Measurements from ENCODE around the gene TMEM190. TPM values are rescaled to one million over a fixed set of nuclear protein-coding genes. Genes with fewer than 3 reads are reported as not detected.

Gene TMEM190
- not detected for total RNA-seq

DNA sequence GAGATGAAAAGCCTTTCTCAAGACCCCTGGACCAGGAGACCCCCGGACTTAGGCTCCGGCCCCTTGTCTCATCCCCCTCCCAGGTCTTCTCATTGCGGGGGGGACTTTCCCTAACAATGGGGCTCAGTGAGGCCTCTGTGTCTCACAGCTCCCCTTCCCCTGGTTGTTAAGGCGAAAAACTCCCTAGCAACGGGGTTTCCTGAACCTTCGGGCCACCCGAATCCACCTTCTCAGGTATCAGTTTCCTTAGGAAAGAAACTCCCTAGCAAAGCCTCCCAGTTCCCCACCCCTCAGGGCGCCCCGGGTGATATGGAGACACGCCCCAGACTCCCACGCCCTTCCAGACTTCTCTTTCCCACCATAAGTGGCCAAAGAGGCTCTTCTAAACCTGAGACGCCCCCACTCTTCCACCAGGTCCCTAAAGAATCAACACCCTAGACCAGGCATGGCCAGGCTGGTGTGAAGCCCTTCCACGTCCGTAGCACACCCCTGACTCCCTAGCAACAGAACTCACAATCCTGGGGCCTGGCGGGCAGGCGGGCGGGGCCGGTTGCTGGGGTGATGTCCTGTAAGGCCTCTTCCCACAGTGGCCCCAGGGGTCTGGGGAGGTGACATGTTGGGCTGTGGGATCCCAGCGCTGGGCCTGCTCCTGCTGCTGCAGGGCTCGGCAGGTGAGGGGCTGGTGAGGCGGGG lies at the start of gene TMEM190:
Gene TMEM190 (plus strand): TSS at position 586 of the 693 bp plus-strand sequence. CDS start 28 bp downstream, at position 614.

DNA sequence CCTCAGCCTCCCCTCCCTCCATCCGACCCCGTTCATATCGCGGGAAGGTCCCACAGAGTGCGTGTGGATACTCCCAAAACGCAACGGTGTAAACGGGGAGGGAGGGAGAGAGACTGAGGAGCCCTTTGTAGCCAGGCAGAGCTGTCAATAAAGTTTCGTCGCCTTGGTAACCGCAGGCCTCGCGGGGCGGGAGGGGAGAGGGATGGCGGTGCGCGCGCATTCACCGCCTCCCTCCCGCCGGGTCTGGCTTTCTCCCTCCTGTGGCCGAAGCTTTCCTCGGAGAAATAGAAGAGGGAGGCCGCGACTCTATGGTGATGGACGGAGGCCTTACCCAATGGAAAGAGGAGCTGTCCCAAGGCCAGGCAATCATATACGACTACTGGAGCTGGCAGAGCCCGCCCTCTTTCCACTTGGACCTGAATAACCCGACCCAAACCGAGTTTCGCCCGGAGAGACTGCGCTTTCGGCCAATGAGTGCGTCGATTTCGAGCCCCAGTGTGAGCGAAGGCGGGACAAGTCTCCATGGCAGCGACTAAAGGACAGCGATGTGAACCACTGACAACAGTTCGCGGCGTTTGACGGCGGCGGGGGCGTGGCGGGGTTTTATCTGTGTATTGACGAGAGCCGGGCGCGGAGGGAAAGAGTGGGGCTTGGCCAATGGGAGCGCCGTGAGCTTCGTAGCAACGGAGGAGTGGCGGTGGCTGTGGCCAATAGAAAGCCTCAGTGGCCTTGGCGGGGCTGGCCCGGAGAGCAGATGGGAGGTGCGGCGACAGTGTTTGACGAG lies 37.3 kb upstream of the TMEM190 start, which contains the start of gene KMT5C:
Gene KMT5C (plus strand): TSS at position 772 of the 784 bp plus-strand sequence. CDS start 2,061 bp downstream, outside the sequence.

DNA sequence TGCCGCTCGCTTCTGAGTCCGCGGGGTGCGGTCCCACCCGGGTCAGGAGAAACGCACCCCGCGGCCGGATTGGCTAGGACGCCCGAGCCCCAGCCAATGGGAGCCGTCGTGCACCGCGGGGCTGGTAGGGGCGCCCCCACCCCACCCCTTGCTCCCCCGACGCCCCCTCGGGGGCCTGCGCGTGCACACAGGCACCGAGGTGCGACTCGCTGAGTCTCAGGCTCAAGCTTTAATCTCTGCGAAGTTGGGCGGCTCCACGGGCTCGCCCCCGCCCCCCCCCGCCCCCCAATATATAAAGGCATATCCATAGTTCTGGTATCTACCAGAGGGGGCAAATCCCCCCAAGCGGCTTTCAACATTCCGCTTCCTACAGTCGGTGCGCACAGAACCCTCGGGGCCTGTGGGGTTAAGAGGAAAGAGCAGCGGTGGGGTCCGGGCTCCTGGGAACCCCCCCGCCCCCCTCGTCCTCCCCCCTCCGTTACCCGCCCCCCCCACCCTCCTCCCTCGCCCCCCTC lies 21.9 kb upstream of the TMEM190 start, which contains the start of gene COX6B2:
Gene COX6B2 (minus strand): TSS at position 22 of the 515 bp plus-strand sequence. CDS start 198 bp downstream, outside the sequence.

DNA sequence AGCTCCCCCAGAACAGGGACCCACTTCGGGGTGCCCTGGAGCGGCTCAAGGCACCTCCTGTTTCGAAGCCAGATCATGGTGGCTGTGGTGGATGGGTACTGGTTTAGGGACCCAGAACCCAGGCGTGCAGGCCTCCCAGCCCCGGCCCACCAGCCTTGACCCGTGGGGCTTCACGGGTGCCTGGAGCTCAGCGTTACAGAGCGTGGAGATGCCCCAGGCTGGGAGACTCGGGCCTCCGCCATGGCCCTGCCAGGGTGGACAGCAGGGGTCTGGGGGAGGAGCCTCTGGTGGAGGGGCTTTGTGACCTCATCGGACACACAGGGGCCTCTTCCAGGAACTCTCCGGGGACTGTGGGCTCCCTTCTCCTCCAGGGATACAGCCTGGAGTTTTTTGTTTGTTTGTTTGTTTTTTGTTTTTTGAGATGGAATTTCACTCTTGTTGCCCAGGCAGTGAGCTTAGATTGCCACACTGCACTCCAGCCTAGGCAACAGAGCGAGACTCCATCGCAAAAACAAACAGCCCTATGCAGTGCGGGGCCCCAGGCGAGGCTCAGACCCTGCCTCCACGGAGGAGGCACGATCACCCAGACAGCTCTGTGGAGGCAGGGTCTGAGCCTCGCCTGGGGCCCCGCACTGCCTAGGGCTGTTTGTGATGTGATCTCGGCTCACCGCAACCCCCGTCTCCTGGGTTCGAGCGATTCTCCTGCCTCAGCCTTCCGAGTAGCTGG lies 13.5 kb upstream of the TMEM190 start, which contains the start of gene GARIN5B:
Gene GARIN5B (minus strand): TSS at position 271 of the 727 bp plus-strand sequence. CDS start 194 bp downstream, at position 77.

DNA sequence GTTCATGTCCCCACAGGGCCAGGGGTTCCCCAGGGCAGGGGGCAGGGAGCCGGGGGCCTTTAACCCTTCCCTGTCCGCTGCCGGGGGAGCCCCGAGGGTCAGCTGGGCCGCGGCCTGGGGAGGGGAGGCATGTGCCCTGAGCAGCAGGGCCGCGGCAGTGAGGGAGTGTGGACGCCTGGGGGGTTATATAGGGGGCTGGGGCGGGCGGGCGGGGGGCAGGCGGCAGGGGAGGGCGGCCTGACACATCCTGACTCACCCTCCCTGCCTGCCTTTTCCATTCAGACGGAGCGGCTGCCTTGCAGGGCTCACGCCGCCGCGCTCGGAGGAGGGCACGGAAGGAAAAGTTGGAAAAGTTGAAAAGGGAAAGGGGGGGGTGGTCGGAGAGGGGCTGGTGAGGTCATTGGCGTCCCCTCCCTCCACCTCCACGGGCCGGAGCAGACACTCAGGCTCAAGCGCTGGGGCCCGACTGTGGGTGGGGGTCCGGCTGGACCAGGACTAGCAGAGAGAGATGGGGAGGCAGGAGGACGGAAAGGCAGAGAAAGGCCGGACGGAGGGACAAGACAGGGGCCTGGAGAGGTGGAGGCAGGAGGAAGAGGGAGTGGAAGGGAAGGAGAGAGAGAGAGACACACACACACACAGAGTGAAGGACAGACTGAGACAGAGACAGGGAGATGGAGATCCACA lies 6.2 kb upstream of the TMEM190 start, which contains the start of gene IL11:
Gene IL11 (minus strand): TSS at position 159 of the 684 bp plus-strand sequence. CDS start 153 bp downstream, at position 6.

DNA sequence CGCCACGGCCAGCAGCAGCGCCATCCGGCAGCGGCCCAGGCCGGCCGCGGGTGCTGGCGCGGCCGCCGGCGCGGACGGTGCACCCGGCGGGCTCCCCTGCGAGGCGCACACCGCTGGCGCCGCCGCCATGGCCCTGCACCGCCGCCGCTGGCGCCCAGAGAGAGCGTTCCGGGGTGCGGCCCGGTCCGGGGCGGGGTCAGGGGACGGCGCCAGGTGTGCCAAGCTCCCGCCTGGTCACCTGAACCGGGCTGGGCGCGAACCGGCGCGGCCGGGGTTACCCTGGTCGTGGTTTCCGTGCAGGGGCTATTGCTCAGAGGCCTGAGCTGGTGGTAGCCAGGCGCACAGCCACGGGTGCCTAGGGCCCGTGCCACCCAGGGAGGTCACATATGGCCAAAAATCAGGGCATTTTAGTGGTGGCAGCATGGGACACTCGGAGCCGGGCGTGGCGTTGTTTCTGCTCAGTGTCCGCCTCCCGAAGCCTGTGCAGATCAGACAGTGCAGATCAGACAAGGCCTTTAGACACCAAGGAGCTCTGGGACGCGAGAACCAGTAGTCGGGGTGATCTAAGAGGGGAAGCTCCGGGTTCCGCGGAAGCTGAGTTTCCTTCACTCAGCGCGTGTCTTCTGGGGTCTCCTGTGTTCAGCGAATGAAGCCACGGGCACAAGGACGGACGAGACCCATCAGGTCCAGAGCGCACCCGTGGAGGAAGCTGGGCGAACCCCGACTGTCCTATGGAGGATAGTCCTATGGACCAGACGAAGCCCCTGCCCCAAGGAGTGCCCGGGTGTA lies 7.7 kb downstream of the TMEM190 start, which contains the start of gene TMEM238:
Gene TMEM238 (minus strand): TSS at position 162 of the 789 bp plus-strand sequence. CDS start 33 bp downstream, at position 129.

DNA sequence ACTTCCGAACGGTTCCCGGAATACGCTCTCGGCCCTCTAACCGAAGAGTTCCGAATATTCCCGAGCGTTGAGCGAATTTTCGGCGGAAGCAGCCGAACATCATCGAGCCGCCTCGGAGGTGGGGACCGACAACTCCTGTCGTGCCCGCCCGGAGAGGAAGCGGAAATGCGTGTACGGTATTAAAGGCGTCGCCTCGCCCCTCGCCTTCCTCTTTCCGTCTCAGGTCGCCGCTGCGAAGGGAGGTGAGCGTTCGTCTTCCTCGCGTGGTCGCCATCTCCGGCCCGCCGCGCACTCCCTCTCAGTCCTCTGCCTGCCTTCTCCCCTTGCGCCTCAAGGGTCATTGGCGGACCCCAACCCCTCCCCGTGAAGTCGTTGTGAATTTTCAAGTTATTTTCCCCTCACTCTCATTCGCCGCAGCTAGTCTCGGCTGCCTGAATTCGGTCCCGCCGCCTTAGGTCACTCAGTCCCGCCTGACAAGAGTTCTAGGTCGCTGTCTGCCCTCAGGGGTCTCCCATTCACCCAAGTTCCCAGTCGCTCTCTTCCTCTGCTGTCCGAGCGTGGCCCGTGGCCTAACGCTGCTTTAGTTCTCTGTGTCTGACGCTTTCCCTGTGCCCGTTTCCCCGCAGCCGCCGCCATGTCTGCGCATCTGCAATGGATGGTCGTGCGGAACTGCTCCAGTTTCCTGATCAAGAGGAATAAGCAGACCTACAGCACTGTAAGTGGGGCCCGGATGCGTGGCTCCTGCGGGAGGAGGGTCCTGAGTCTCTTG lies 9.3 kb downstream of the TMEM190 start, which contains the start of gene RPL28:
Gene RPL28 (plus strand): TSS at position 209 of the 769 bp plus-strand sequence. CDS start 426 bp downstream, at position 635.

DNA sequence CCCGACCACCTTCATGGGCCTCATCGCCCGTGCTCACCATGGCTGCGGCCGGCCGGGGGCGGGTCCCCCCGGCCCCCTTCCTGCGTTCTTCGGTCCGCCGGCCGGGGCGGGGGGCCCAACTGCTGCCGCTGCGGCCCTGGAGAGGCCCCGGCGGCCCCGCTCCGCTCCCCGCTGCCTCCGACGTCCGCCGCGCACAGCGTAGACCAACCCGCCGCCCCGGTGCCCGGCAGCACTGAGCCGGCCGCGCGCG lies 30.8 kb downstream of the TMEM190 start, which contains the start of gene UBE2S:
Gene UBE2S (minus strand): TSS at position 239 of the 250 bp plus-strand sequence. CDS start 199 bp downstream, at position 40.

Other genes starting within 250 kb of the TMEM190 start
- not detected for gene TNNT1, start 227.6 kb upstream of the TMEM190 start, total RNA-seq
- not detected for gene TNNI3, start 219.1 kb upstream of the TMEM190 start, total RNA-seq
- gene DNAAF3, start 210.2 kb upstream of the TMEM190 start, total RNA-seq, result not detected
- not detected for gene SYT5, start 196.5 kb upstream of the TMEM190 start, total RNA-seq
- not detected for gene PTPRH, start 167.3 kb upstream of the TMEM190 start, total RNA-seq
- gene TMEM86B, start 148.1 kb upstream of the TMEM190 start, total RNA-seq, result 10 to 100 TPM; 11.7 to 14.0 TPM
- 100 to 1,000 TPM; 179 to 181 TPM for gene PPP6R1, start 117.8 kb upstream of the TMEM190 start, total RNA-seq
- 10 to 100 TPM; 23.0 to 25.5 TPM for gene HSPBP1, start 96.7 kb upstream of the TMEM190 start, total RNA-seq
- 1 to 10 TPM; 4.0 to 5.9 TPM for gene BRSK1, start 92.8 kb upstream of the TMEM190 start, total RNA-seq
- under 1 TPM in 1 of 2 experiments, not detected in 1; 0.29 TPM for gene TMEM150B, start 51.5 kb upstream of the TMEM190 start, total RNA-seq
- 10 to 100 TPM; 24.2 to 25.6 TPM for gene KMT5C, start 37.0 kb upstream of the TMEM190 start, total RNA-seq
- under 1 TPM in 1 of 2 experiments, not detected in 1; 0.14 TPM for gene COX6B2, start 22.1 kb upstream of the TMEM190 start, total RNA-seq
- gene GARIN5B, start 13.6 kb upstream of the TMEM190 start, total RNA-seq, result not detected
- under 1 TPM; 0.15 to 0.29 TPM for gene IL11, start 6.4 kb upstream of the TMEM190 start, total RNA-seq
- gene TMEM238, start 7.5 kb downstream of the TMEM190 start, total RNA-seq, result 10 to 100 TPM; 28.2 to 31.1 TPM
- 1,000 to 10,000 TPM; 3,962 to 3,998 TPM for gene RPL28, start 9.1 kb downstream of the TMEM190 start, total RNA-seq
- 100 to 1,000 TPM; 146 to 148 TPM for gene UBE2S, start 31.0 kb downstream of the TMEM190 start, total RNA-seq
- gene SHISA7, start 66.5 kb downstream of the TMEM190 start, total RNA-seq, result not detected
- gene ISOC2, start 84.8 kb downstream of the TMEM190 start, total RNA-seq, result 10 to 100 TPM; 15.7 to 16.6 TPM
- gene C19orf85, start 87.9 kb downstream of the TMEM190 start, total RNA-seq, result not detected
- gene ZNF628, start 99.8 kb downstream of the TMEM190 start, total RNA-seq, result 10 to 100 TPM in 1 of 2 experiments, 1 to 10 TPM in 1; 8.2 to 11.3 TPM
- gene NAT14, start 108.4 kb downstream of the TMEM190 start, total RNA-seq, result 1 to 10 TPM; 8.7 to 8.8 TPM
- gene SSC5D, start 111.6 kb downstream of the TMEM190 start, total RNA-seq, result under 1 TPM; 0.12 to 0.53 TPM
- gene SBK2, start 160.3 kb downstream of the TMEM190 start, total RNA-seq, result not detected
- not detected for gene SBK3, start 168.7 kb downstream of the TMEM190 start, total RNA-seq
- 1 to 10 TPM; 6.4 to 7.8 TPM for gene ZNF579, start 204.0 kb downstream of the TMEM190 start, total RNA-seq
- 10 to 100 TPM; 14.7 to 16.3 TPM for gene FIZ1, start 222.7 kb downstream of the TMEM190 start, total RNA-seq
- gene ZNF524, start 223.5 kb downstream of the TMEM190 start, total RNA-seq, result 10 to 100 TPM; 33.7 to 35.0 TPM
- gene ZNF865, start 228.8 kb downstream of the TMEM190 start, total RNA-seq, result 10 to 100 TPM; 16.1 to 16.2 TPM
- gene ZNF784, start 247.7 kb downstream of the TMEM190 start, total RNA-seq, result 1 to 10 TPM; 7.2 to 8.1 TPM

Data from activated naive CD4-positive, alpha-beta T cell treated with anti-CD3 and anti-CD28 coated beads, Interleukin-2, amount 10 ng/mL, durations not matched to agents 5 hours and 36 hours (primary cell).